Activated CD4-positive, alpha-beta T cell treated with anti-CD3 and anti-CD28 coated beads for 1 hour (primary cell): Measurements from ENCODE around the gene HS6ST3.

Experiments
- DNase-seq: peaks from one replicate; pipeline ENCODE4 v3.0.0-alpha.2; 2020

The HS6ST3 gene

GRCh38 chr13:96203471-96203870, 113.6 kb downstream of the HS6ST3 start:
- no peak for DNase-seq

DNA sequence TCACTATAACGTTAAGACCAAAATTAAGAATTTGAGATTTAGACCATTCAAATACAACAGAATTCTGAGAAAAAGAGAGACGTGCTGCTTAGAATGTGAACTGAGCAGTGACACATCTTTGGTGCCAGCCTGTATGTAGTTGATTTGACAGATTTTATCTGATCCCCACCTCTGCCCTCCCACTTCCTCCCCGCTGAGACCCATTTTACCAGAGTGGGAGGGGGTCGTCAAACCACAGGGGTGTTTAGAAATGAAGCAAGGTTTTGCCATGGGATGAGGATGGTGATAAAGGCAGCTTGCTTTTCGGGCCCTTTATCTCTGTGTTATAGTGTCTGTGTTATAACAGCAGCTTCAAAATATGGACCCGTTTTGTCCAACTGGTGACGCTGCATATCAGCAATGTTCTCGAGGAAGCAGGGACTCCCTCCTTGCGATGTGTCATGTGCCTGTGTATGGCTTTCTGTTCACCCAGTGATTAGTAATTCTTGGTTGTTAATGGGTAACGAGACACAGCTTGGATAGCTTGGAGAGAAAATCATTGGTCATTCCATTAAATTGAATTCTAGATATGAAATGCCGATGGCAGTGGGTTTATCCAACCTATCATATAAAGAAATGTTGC, 125.0 kb downstream of the HS6ST3 start:
- DNase-seq: no peak

- no peak for DNase-seq
Measured at GRCh38 chr13:96216543-96216942, 126.6 kb downstream of the HS6ST3 start.

GRCh38 chr13:96218475-96218874, 128.6 kb downstream of the HS6ST3 start:
- no peak for DNase-seq

DNA sequence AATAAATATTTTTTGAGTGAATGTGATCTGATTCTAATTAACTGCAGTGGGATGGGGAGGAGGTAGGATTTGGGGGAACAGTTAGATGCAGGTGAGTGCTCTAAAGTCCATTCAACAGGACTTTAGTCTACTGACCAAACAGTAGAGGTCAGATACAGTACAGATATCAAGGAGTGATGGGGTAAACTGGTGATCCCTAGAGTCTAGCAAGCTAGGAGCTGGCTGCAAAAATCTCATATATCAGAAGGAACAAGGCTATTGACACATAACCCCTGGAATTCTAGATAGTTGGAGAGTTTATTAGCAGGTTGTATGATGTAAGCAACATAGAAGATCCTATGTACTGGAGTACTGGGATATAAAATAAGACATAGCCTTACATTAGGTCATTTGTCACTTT, 131.6 kb downstream of the HS6ST3 start:
- no peak for DNase-seq

- DNase-seq: no peak
Measured at GRCh38 chr13:96223231-96223630, 133.3 kb downstream of the HS6ST3 start.

DNA sequence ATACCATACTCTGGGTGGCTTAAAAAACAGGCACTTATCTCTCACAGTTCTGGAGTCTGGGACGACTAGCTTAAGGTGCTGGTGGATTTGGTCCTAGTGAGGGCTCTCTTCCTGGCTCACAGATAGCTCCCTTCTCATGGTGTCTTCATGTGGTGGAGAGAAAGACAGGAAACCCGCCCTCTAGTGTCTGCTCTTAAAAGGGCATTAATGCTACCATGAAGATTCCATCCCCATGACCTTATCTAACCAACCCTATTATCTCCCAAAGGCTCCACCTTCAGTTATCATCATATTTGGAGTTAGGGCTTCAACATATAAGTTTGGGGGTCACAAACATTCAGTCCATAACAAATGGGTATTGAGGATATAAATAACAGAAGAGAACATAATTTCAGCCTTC, 139.4 kb downstream of the HS6ST3 start:
- no peak for DNase-seq

DNA sequence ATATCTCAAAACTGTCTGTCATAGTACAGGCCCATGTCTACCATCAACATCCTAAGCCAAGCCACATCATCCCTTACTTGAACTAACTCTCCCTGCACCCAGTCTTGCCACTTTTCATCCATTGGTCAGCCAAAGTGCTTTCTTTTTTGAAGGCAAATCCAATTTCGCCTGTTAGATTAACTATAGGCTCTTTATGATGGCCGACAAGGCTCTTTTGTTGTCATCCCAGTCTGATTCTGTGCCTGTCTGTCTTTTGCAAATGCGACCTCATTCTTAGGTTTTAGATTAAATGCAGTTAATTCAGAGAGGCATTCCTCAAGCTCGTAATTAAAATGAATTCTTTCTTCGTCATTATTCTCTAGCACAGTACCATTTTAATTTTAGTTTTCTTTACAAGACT, 148.3 kb downstream of the HS6ST3 start:
- no peak for DNase-seq

GRCh38 chr13:96238861-96239260, 149.0 kb downstream of the HS6ST3 start:
- no peak for DNase-seq

GRCh38 chr13:96243376-96243775, 153.5 kb downstream of the HS6ST3 start:
- DNase-seq: no peak

DNA sequence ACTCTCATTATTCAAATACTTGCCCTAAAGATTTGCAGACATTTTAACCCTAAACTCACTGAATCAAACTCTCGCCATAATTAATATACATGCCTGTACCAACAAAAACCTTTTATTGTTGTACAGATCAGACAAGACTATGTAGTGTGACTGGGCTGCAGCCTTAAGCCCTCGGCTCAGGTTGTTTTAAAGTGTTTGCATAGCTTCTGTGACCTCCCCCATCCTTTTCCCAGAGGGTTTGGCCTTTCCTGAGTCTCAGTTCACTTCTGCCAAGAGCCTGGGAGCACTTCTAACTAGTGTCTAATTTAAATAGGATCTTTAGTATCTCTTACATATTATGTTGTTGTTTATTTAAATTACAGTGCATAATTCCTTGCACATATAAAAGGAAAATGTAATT, 158.2 kb downstream of the HS6ST3 start:
- no peak for DNase-seq

DNA sequence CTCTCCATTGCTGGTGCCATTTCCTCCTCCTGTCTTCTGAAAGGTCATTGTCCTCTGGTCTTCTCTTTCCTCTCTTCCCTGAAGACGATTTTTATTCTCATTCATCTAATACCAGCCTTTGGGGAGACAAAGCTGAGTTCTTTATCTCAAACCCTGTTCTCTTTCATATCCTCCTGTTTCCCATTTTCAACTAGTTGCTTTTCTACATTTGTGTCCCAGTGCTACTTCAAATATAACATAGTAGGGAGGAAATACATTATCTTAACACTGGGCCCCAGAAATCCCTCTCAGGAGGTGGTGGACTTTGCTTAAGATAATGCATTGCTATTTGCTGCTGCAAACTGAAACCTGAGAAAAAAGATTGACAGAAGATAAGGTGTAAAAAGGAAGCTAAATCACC, 159.1 kb downstream of the HS6ST3 start:
- DNase-seq: no peak

GRCh38 chr13:96252903-96253302, 163.0 kb downstream of the HS6ST3 start:
- DNase-seq: no peak

DNA sequence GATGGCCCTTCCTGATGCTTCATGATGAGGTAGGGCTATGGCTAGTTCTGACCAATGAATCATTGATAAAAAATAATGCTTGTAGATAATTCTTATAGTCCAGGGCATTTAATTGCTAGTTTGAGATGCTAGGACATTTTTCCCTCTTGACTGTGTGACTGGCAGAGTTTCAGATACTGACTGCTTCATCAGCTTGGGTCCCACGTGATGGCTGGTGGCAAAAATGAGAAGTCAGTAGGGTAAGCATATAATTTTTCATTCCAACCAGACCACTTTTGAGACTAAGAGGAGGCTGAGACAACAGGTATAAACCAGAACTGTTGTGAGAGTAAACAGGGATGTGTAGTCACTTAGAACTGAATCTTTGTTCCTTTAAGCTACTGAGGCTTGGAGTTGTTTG, 183.3 kb downstream of the HS6ST3 start:
- DNase-seq: no peak

GRCh38 chr13:96274046-96274445, 184.1 kb downstream of the HS6ST3 start:
- DNase-seq: no peak

- no peak for DNase-seq
Measured at GRCh38 chr13:96279904-96280303, 190.0 kb downstream of the HS6ST3 start.

DNA sequence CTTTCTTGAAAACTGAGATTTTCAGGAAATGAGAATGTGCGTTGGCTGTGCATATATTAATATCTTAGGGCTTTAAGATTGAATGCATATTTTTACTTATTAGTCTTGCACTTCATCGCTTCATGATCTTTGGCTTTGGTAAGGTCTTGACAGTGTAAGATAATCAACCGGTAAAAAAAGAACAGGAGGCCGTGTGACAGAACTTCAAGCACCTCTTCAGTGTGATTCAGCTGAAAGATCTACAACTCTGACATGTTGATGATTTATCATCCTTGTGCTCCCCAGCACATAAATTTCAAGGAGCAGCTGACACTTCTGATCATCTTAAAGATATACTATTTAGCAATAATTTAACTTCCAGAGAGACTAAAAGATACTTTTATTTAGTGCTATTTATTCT, 195.1 kb downstream of the HS6ST3 start:
- no peak for DNase-seq

DNA sequence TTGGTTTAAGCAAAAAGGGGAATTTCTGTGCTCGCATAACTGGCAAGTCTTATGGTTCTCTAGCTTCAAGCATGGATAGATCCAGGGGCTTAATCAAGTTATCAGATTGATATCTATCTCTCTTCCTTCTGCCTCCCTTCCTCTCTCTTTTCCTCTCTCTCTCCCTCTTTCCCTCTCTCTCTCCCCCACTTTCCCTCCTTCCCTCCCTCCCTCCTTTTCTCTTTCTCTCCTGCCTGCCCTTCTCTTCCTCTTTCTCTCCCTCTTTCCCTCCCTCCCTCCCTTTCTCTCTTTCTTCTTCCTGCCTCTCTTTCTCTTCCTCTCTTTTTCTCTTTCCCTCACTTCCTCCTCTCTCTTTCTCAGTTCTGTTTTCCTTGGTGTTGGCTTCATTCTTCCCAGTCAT, 195.8 kb downstream of the HS6ST3 start:
- no peak for DNase-seq

DNA sequence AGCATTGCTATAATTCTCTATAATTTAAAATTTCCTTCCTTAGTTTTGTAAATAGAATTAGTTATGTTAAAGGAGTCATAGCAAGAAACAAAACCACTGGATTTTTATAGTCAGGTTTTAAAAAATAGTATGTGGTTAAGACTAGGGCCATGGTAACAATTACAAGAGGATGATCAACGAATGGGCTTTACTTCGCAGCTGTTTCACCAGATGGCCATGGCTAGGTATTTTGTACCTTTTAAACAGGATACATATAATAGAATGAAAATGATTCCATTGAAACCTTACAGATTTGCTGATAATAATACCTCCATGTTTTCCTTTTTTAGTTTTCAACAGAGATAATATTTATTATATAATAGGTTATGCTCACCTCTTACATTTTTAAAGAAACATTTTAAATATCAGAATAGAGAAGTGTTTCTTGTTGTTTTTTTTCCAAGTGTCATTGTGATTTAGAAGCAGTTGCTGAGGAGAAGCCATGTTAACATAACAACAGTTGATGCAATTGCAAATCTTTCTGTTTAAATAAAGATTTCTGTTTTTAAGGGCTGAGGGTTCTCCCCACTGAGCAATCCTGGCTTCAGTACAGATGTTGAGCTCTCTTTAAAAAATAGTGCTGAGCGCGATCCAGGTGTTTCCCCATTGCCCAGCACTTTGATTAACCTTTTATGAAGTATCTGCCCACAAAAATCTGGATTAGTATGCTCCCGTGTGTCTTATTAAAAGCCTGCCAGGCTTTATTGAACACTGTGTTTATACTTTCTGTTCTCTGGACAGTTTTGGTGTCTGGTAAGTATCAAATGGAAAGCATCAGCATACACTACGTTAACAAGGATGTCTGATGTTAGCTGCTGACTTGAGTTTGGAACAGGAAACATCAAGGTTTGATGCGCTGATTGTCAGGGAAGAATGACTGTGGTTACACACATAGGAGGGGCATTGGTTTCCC, 205.3 kb downstream of the HS6ST3 start:
- no peak for DNase-seq

GRCh38 chr13:96297360-96297759, 207.5 kb downstream of the HS6ST3 start:
- DNase-seq: no peak

- DNase-seq: no peak
Measured at GRCh38 chr13:96299235-96299634, 209.3 kb downstream of the HS6ST3 start.

DNA sequence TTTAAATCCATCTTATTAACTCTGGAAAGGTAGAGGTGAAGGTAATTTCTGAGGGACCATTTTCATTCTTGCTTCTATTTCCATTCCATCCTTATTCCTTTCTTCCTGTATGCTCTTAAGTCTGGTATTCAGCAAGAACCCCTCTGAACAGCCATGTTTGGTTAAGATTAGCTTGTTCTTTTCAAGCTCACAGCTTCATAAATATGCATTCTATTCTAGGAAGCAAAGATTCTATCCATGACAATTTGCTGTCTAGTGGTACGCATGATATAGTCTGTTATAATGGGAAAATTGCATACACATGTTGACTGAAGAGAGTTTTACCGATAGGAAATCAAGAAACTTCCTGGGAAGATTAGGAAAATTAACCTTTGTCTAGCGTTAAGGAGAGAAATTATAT, 218.7 kb downstream of the HS6ST3 start:
- DNase-seq: no peak

DNA sequence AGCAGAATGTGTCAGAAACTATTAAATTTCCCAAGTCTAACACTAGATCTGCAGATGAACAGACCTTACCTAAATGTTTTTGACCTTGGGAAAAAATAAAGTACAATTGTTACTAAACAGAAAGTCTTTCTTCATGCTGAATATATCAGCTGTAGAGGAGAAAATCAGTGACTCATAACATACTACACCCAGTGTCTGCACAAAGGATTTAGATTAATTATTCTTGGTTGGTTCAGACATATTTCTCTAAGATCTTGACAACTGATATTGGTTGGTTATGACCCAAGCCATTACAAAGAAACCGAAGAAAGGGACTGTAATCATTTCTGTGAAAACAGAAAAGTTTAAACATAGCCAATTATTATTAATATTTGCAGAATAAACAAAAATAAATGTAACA, 225.1 kb downstream of the HS6ST3 start:
- no peak for DNase-seq

DNA sequence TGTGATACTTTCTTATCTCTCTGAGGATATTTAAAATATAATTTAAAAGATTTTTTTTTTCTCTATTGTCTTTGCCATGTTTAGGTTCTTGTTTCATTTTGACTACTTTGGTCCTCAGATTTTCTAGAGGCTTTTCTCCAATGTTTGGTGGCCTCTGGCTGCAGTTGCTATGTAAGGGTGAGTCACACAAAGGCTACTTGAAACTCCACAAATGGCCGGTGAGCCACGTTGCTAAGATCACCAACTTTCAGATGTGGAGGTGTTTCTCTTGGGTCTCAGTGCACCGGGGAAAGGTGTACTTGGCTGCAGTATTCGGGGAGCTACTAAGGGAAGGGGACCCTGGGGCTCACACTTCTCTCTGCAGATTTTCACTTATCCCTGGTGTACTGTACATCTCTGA, 248.1 kb downstream of the HS6ST3 start:
- no peak for DNase-seq

DNA sequence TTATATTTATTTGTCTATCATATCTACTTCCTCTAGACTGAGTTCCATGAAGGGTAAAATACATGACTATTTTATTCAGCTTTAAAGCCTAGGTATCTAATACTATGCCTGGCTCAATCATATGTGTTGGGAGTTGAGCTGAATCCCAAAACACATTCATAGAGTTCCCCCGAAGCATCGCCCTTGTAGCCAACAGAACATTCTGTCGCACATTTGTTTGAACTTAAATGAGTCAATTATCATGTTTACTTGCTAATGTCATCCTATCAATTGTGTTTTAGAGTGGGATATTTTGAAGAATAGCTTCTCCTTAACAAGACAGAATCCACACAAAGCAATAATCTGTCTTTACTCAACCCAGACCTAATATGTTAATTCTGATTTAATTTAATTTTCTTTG, 252.4 kb downstream of the HS6ST3 start:
- DNase-seq: no peak
